Lower leg skin (tissue), 4 donors: Measurements from ENCODE around the gene IFT122. TPM values are rescaled to one million over a fixed set of nuclear protein-coding genes. Genes with fewer than 3 reads are reported as not detected.
"Not testable (repeated sequence)": the region's sequence is repeated elsewhere in the genome, so short reads cannot be mapped to it uniquely, and the experiment has no call there.

ENCODE experiments used
- DNase-seq, 2 donors: peaks; one replicate each; pipeline ENCODE4 v3.0.0-alpha.2; 2019; ENCODE audit warnings: low spot score in 2 of 2
- H3K4me3 ChIP-seq: fragments of 200-600 bp; sonication (generic); 2 replicates; pipeline ENCODE4 v1.5.1; 2017; ENCODE audit warnings: mild to moderate bottlenecking, low read depth; ENCODE audit not compliant: poor library complexity, severe bottlenecking
- POLR2A ChIP-seq, 2 donors: fragments of 450-650 bp; IDR thresholded peaks; one replicate each; pipeline ENCODE4 v1.6.1; 2016 to 2017; ENCODE audit warnings: antibody characterized with exemption in 2 of 2, mild to moderate bottlenecking in 1 of 2, moderate library complexity in 1 of 2
- WGBS, 2 donors: methylation state at CpG; one replicate each; pipeline ENCODE4 v1.1.5; 2018; 5-methylcytosine and 5-hydroxymethylcytosine counted together
- intact Hi-C: fragments of 100-400 bp; cut with DNase I; formaldehyde crosslinking; loops from one replicate; pipeline ENCODE4 v1.15.0; 2023; ENCODE audit warnings: low total_unique reads
- total RNA-seq, 4 donors: library from RNA; depleted of rRNA; stranded (reverse); fragments of >200 nt; gene quantifications; one replicate each; pipeline ENCODE4 v1.1.0, GENCODE V29; 2016
- TF ChIP-seq, protein P1 (sequence below), 3 donors: fragments of 450-650 bp; IDR thresholded peaks; one replicate each; pipeline ENCODE4 v1.5.1; 2016; ENCODE audit warnings: antibody characterized with exemption in 3 of 3, mild to moderate bottlenecking in 3 of 3, moderate library complexity in 2 of 3

The IFT122 gene
- total RNA-seq, 4 donors from 2014 or later, result 10.1 to 31.1 (median 22.5) TPM

DNA sequence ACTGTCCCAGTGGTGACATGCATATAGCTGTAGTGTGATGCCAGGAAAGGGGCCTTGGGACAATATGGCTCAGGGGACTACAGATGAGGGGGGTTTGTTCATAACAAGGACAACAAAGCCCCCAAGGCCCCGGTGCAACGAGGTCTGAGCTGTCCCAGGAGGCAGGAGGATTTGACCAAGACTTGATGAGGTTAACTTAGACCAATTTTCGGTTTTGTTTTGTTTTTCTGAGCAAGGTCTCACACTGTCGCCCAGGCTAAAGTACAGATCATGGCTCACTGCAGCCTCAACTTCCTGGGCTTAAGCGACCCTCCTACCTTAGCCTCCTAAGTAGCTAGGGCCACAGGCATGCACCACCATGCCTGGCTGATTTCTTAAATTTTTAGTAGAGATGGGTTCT lies 35.4 kb upstream of the IFT122 start:
- H3K4me3 ChIP-seq, result no peak overlapping the region
- WGBS, 2 donors, result 83 to 88% methylated on average over 5 of the region's 5 CpGs
- TF ChIP-seq POLR2A (IDR thresholded peaks at IDR 0.05), result no peak
- TF ChIP-seq, protein P1, sequence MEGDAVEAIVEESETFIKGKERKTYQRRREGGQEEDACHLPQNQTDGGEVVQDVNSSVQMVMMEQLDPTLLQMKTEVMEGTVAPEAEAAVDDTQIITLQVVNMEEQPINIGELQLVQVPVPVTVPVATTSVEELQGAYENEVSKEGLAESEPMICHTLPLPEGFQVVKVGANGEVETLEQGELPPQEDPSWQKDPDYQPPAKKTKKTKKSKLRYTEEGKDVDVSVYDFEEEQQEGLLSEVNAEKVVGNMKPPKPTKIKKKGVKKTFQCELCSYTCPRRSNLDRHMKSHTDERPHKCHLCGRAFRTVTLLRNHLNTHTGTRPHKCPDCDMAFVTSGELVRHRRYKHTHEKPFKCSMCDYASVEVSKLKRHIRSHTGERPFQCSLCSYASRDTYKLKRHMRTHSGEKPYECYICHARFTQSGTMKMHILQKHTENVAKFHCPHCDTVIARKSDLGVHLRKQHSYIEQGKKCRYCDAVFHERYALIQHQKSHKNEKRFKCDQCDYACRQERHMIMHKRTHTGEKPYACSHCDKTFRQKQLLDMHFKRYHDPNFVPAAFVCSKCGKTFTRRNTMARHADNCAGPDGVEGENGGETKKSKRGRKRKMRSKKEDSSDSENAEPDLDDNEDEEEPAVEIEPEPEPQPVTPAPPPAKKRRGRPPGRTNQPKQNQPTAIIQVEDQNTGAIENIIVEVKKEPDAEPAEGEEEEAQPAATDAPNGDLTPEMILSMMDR (IDR thresholded peaks at IDR 0.05), result no peak
- no peak for DNase-seq
- intact Hi-C loops, result no loop called here

DNA sequence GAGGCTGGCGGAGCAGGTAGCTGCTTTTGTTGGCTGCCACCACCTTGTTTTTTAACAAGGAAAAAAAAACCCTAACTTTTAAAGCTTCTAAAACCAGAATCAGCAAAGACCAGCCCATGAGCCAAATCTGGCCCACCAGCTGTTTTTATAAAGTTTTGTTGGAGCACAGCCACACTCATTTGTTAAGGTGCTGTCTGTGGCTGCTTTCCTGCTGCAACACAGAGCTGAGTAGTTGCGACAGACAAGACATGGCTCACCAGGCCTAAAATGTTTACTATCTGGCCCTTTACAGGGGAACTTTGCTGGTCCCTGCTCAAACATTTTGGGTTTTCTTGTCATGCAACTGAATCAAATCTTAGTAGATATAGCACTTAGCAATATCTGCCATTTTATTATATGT lies 30.5 kb upstream of the IFT122 start:
- H3K4me3 ChIP-seq, result no peak overlapping the region
- intact Hi-C loops, result no loop called here
- 81 to 98% methylated on average over 2 of the region's 2 CpGs for WGBS, 2 donors
- no peak for DNase-seq
- TF ChIP-seq, protein P1 (IDR thresholded peaks at IDR 0.05), result no peak
- no peak for TF ChIP-seq POLR2A (IDR thresholded peaks at IDR 0.05)

DNA sequence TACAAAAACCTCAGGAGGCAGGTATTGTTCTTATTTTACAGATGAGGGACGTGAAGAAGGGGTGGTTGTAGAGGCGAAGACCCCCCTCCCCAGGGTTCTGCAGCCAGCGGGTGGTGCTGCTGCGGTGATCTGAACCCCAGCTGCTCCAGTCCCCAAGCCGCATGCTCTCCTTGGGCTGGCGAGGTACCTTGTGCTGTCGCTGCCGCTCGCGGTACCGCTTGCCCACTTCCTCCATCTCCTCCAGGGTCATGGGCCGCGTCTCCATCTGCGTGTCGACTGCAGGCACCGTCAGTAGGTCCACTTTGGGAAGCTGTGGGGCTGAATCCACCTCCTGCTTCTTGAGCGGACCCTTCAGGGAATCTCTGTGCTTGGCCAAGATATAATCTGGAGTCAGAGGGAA lies 29.1 kb upstream of the IFT122 start:
- TF ChIP-seq, protein P1 (IDR thresholded peaks at IDR 0.05), result no peak
- TF ChIP-seq POLR2A (IDR thresholded peaks at IDR 0.05), result no peak
- DNase-seq, result peak in 1 of 2 donors; percentile 70
- intact Hi-C loops, result no loop called here
- no peak overlapping the region for H3K4me3 ChIP-seq
- 88 to 93% methylated on average over 17 of the region's 17 CpGs for WGBS, 2 donors

DNA sequence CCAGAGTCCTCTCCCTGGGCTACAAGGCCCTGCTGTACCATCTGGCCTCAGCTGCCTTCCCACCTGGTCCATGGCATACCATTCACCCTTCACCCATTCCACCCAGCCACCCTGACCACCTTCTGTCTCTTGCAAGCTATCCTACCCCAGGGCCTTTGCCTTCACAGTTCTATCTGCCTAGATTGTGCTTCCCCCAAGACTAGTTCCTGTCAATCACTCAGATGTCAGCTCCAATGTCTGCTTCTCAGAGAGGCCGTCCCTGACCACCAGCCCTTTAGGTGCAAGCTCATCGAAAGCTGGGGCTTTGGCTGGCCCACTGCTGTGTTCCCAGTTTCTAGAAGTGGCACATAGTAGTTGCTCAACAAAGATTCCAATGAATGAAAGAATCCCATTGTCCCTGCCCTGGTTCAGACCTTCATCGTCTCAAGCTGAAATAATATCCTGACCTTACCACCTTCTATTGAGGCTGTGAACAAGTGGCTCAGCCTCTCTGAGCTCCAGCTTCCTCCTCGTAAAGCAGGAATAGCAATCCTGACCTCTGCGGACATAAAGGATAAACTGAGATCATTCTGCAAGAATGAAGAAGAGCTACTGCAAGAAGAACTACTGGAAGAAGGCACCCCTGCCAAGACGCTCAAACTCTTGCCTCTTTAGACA lies 27.4 kb upstream of the IFT122 start:
- WGBS, 2 donors, result 79 to 82% methylated on average over 6 of the region's 6 CpGs
- TF ChIP-seq, protein P1 (IDR thresholded peaks at IDR 0.05), result no peak
- TF ChIP-seq POLR2A (IDR thresholded peaks at IDR 0.05), result no peak
- intact Hi-C loops, result no loop called here
- no peak overlapping the region for H3K4me3 ChIP-seq
- DNase-seq, result peak in 1 of 2 donors; percentile 37

DNA sequence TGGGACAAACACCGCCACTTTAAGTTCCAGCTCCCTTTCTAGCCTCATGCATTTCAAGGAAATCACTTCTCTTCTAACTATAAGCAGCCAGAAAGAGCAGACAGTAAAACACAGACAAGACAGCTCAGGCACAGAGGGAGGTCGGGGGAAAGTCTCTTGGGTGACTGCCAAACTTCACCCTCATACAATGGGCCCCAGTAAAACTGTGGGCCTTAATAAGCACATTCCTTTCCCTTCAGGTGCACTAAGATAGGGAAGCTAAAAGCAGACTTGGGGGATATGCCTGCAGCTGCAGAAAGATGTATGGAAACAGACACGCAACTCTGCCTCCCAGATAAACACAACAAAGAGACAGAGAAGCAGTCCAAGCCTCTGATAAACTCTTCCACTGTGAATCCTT lies 26.8 kb upstream of the IFT122 start:
- H3K4me3 ChIP-seq, intact Hi-C loops: not testable (repeated sequence)
- peak in 1 of 2 donors; percentile 42 for DNase-seq
- WGBS, 2 donors, result 62 to 63% methylated on average over 3 of the region's 3 CpGs

DNA sequence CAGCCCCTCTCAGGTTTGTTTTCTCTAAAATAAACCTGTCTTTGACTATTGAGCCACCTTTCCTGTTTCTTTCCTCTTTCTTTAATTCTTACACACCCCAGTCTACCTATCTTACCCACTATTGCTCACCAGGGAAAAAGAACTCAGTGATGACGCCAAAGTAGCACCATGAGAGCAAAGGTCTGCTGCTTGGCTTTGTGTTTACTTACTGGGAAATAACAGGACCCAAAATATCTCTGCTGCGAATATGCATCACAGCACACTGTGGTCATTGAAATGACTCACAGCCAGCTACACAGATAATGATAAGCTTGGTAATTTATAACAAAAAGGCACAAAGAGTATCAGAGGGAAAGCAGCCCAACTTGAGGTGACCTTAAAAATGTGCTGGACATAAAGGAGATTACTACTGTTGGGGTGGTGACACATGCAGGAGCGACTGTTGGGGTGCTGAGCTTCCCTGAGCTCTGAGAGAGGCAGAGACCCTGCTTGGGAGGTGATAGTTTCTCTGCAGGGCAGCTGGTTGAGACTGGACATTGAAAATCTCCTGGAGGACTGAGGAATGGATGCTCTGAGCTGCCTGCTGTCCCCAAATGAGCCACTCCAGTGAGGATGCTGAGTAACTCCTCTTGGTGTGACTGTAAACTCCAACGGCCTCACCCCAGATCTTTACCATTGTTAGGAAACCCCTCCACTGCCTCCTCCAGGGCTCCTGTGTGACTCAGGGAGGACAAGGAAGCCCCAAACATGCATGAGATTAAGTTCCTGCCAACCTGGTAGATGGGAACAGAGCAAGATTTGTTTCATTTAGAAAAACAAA lies 26.1 kb upstream of the IFT122 start:
- TF ChIP-seq POLR2A (IDR thresholded peaks at IDR 0.05), result no peak
- TF ChIP-seq, protein P1 (IDR thresholded peaks at IDR 0.05), result no peak
- no peak overlapping the region for H3K4me3 ChIP-seq
- intact Hi-C loops, result no loop called here
- 87 to 88% methylated on average over 4 of the region's 4 CpGs for WGBS, 2 donors
- DNase-seq, result peak in 1 of 2 donors; percentile 56
